Neutrophil (primary cell): Measurements from ENCODE around the gene RSAD1.

Experiments
- H3K27ac ChIP-seq: fragments of 200-600 bp; sonication (generic); 2 replicates; pipeline ENCODE4 v1.5.1; 2016; ENCODE audit warnings: mild to moderate bottlenecking, moderate library complexity
- H3K27me3 ChIP-seq: fragments of 200-600 bp; sonication (generic); 2 replicates; pipeline ENCODE4 v1.6.0; 2016; ENCODE audit warnings: mild to moderate bottlenecking
- H3K36me3 ChIP-seq: fragments of 200-600 bp; sonication (generic); 2 replicates; pipeline ENCODE4 v1.5.1; 2017
- H3K4me1 ChIP-seq, 2 experiments: fragments of 200-600 bp in 1 of 2; sonication (generic) in 1 of 2; 1 replicate in 1 of 2; 2 replicates in 1 of 2; pipeline versions ENCODE4 v1.5.1 to v1.6.1; 2013 to 2016; ENCODE audit warnings: low read depth in 1 of 2, low read length in 1 of 2, mild to moderate bottlenecking in 1 of 2, moderate library complexity in 1 of 2; ENCODE audit not compliant: control insufficient read depth in 1 of 2, insufficient read depth in 1 of 2
- H3K4me3 ChIP-seq, 2 experiments: fragments of 200-600 bp in 1 of 2; sonication (generic) in 1 of 2; 1 replicate in 1 of 2; 2 replicates in 1 of 2; pipeline ENCODE4 v1.5.1; 2013 to 2016; ENCODE audit warnings: low read depth in 1 of 2, low read length in 1 of 2, mild to moderate bottlenecking in 1 of 2, moderate library complexity in 1 of 2
- H3K9me3 ChIP-seq: fragments of 200-600 bp; sonication (generic); 2 replicates; pipeline ENCODE4 v1.5.1; 2016
- CTCF ChIP-seq: fragments of 200-600 bp; sonication (generic); IDR thresholded peaks from 2 replicates; pipeline ENCODE4 v1.5.1; 2016; ENCODE audit warnings: antibody characterized with exemption

The RSAD1 gene

GRCh38 chr17:50533720-50534148 is 55.1 kb downstream of the RSAD1 start:
- no peaks in the 10 kb centered on the region for H3K9me3 ChIP-seq
- peaks cover 56% of the 10 kb centered on the region for H3K27me3 ChIP-seq
- no peaks in the 10 kb centered on the region for H3K36me3 ChIP-seq
- no peak overlapping the region for H3K4me3 ChIP-seq
- peaks cover 14 to 32% of the 10 kb centered on the region in 2 experiments for H3K4me1 ChIP-seq
- H3K27ac ChIP-seq, result no peak overlapping the region
- TF ChIP-seq CTCF, result no peak

- Histone ChIP-seq H3K27me3 (peaks cover 56% of the 10 kb centered on the region), H3K4me1 (peaks cover 14 to 32% of the 10 kb centered on the region in 2 experiments), H3K27ac (no peak overlapping the region), H3K36me3 (no peaks in the 10 kb centered on the region), H3K4me3 (no peak overlapping the region), H3K9me3 (no peaks in the 10 kb centered on the region)
- no peak for TF ChIP-seq CTCF
Measured at GRCh38 chr17:50534222-50534978, 55.7 kb downstream of the RSAD1 start.

GRCh38 chr17:50534979-50535326 is 56.3 kb downstream of the RSAD1 start:
- no peak for TF ChIP-seq CTCF
- peaks cover 14 to 32% of the 10 kb centered on the region in 2 experiments for H3K4me1 ChIP-seq
- H3K9me3 ChIP-seq, result no peaks in the 10 kb centered on the region
- H3K27ac ChIP-seq, result no peak overlapping the region
- no peak overlapping the region for H3K4me3 ChIP-seq
- H3K36me3 ChIP-seq, result no peaks in the 10 kb centered on the region
- H3K27me3 ChIP-seq, result peaks cover 50% of the 10 kb centered on the region

DNA sequence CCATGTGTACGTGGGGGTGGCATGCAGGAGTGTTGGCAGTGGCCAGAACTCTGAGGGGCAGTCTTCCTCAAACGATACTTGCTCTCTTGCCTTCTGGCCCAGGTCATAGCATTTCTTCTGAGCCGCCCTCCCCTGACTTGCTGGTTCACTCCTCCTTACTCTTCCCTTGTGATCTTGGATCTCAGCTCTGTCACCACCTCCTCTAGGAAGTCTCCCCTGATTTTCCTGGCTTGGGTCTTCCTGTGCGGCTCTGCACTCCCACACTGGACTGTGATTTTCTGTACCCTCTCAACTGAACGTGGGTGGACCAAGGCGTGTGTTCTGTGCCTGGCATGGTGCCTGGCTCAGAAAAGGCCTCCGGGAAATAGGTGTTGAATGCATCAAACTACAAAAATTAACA is 56.7 kb downstream of the RSAD1 start:
- Histone ChIP-seq H3K27me3 (peaks cover 50% of the 10 kb centered on the region), H3K27ac (no peak overlapping the region), H3K4me1 (peaks cover 14 to 32% of the 10 kb centered on the region in 2 experiments), H3K36me3 (no peaks in the 10 kb centered on the region), H3K9me3 (no peaks in the 10 kb centered on the region), H3K4me3 (no peak overlapping the region)
- TF ChIP-seq CTCF, result no peak
